SK-N-SH (cell line): ENCODE measurements around the gene DYNLT1. TPM values are rescaled to one million over a fixed set of nuclear protein-coding genes. Genes with fewer than 3 reads are reported as not detected.

Source experiments
- CTCF ChIA-PET: fragments of 300-600, 350-600 bp; formaldehyde crosslinking; extraction: SDS; loops from one replicate; lab custom pipeline; 2021; lab: Yijun Ruan, JAX
- POLR2A ChIA-PET: fragments of 350-600 bp; sonication (Branson Sonifier 250); formaldehyde crosslinking; extraction: SDS; loops from one replicate; lab custom pipeline; 2020; ENCODE audit warnings: antibody characterized with exemption, inconsistent platforms; lab: Yijun Ruan, JAX
- DNase-seq: peaks from one replicate; pipeline ENCODE4 v3.0.0; 2012
- H2AFZ ChIP-seq: fragments of 200-600 bp; sonication (generic); 2 replicates; pipeline ENCODE4 v1.8.1; 2016; ENCODE audit warnings: antibody characterized with exemption, mild to moderate bottlenecking, low read depth
- H3F3A ChIP-seq: fragments of 200-600 bp; sonication (generic); replicated peaks from 2 replicates; pipeline ENCODE3; 2016; ENCODE audit warnings: antibody characterized with exemption, mild to moderate bottlenecking; ENCODE audit not compliant: insufficient read depth
- H3K27ac ChIP-seq, 2 experiments: fragments of 200-500 bp in 1 of 2; fragments of 200-600 bp in 1 of 2; sonication (Bioruptor generic) in 1 of 2; sonication (generic), shearing (Covaris generic) in 1 of 2; 2 replicates each; pipeline versions ENCODE4 v1.5.1 to v1.6.1; 2014 to 2016; ENCODE audit warnings: low read depth in 2 of 2, inconsistent platforms in 1 of 2, low read length in 1 of 2, mild to moderate bottlenecking in 1 of 2, mixed read lengths in 1 of 2
- H3K27me3 ChIP-seq: fragments of 200-600 bp; sonication (generic), shearing (Covaris generic); 2 replicates; pipeline ENCODE4 v1.6.1; 2016; ENCODE audit warnings: mixed run types; ENCODE audit not compliant: insufficient read depth
- H3K36me3 ChIP-seq, 2 experiments: fragments of 200-500 bp in 1 of 2; fragments of 200-600 bp in 1 of 2; sonication (Bioruptor generic) in 1 of 2; sonication (generic) in 1 of 2; replicated peaks in 1 of 2; 2 replicates each; pipeline versions ENCODE3 to v1.5.1; 2014 to 2016; ENCODE audit warnings: low read length in 1 of 2, mild to moderate bottlenecking in 1 of 2; ENCODE audit not compliant: insufficient read depth in 2 of 2, control insufficient read depth in 1 of 2
- H3K4me1 ChIP-seq, 2 experiments: fragments of 200-500 bp in 1 of 2; fragments of 200-600 bp in 1 of 2; sonication (Bioruptor generic) in 1 of 2; sonication (generic), shearing (Covaris generic) in 1 of 2; 2 replicates each; pipeline versions ENCODE4 v1.5.1 to v1.6.1; 2014 to 2016; ENCODE audit warnings: low read depth in 1 of 2, low read length in 1 of 2, mixed run types in 1 of 2; ENCODE audit not compliant: insufficient read depth in 2 of 2, control insufficient read depth in 1 of 2
- H3K4me2 ChIP-seq: fragments of 200-600 bp; sonication (generic), shearing (Covaris generic); 2 replicates; pipeline ENCODE4 v1.6.1; 2017; ENCODE audit warnings: mixed run types
- H3K4me3 ChIP-seq, 2 experiments: fragments of 200-500 bp in 1 of 2; fragments of 200-600 bp in 1 of 2; sonication (Bioruptor generic) in 1 of 2; sonication (generic), shearing (Covaris generic) in 1 of 2; 2 replicates each; pipeline versions ENCODE4 v1.5.1 to v1.8.1; 2014 to 2016; ENCODE audit warnings: low read depth in 2 of 2, inconsistent platforms in 1 of 2, low read length in 1 of 2, mild to moderate bottlenecking in 1 of 2, mixed read lengths in 1 of 2, moderate library complexity in 1 of 2
- H3K79me2 ChIP-seq: fragments of 200-600 bp; sonication (generic); 2 replicates; pipeline ENCODE4 v1.8.1; 2017; ENCODE audit warnings: mild to moderate bottlenecking; ENCODE audit not compliant: insufficient read depth
- H3K9ac ChIP-seq: fragments of 200-600 bp; sonication (generic); 2 replicates; pipeline ENCODE4 v1.6.1; 2017; ENCODE audit warnings: mixed run types
- H3K9me2 ChIP-seq: fragments of 200-600 bp; sonication (generic); 2 replicates; pipeline ENCODE4 v1.6.1; 2017; ENCODE audit warnings: mixed run types
- H3K9me3 ChIP-seq: fragments of 200-600 bp; sonication (generic); 2 replicates; pipeline ENCODE4 v1.6.1; 2017; ENCODE audit warnings: mixed run types, mild to moderate bottlenecking, moderate library complexity
- H4K20me1 ChIP-seq: fragments of 200-600 bp; sonication (generic); 2 replicates; pipeline ENCODE4 v1.6.1; 2017; ENCODE audit warnings: mild to moderate bottlenecking, mixed run types; ENCODE audit not compliant: insufficient read depth
- CTCF ChIP-seq: fragments of 200-600 bp; sonication (generic); IDR thresholded peaks from 2 replicates; pipeline ENCODE4 v1.6.1; 2017; ENCODE audit warnings: antibody characterized with exemption, mild to moderate bottlenecking, moderate library complexity
- FOSL2 ChIP-seq: IDR thresholded peaks from 2 replicates; pipeline ENCODE4 v1.4.0; 2012; ENCODE audit warnings: low read depth, mild to moderate bottlenecking, moderate library complexity, borderline replicate concordance
- FOXJ3 ChIP-seq: sonication (generic); formaldehyde crosslinking; IDR thresholded peaks from 2 replicates; pipeline ENCODE4 v1.5.1; 2020; ENCODE audit warnings: mild to moderate bottlenecking, missing genetic modification reagents
- IRF3 ChIP-seq: fragments of 150-350 bp; IDR thresholded peaks from 2 replicates; pipeline ENCODE4 v1.6.1; 2016; ENCODE audit warnings: mild to moderate bottlenecking, low read depth, low read length
- RFX5 ChIP-seq: IDR thresholded peaks from 2 replicates; pipeline ENCODE4 v1.6.1; 2012; ENCODE audit warnings: mild to moderate bottlenecking, improper control_type of control experiment, low read length
- RXRA ChIP-seq: IDR thresholded peaks from 2 replicates; pipeline ENCODE4 v1.4.0; 2012; ENCODE audit warnings: low read depth, mild to moderate bottlenecking, borderline replicate concordance
- TAF1 ChIP-seq: IDR thresholded peaks from 2 replicates; pipeline ENCODE4 v1.6.1; 2012; ENCODE audit warnings: low read depth, mild to moderate bottlenecking, low read length, moderate library complexity, borderline replicate concordance
- YY1 ChIP-seq: IDR thresholded peaks from 2 replicates; pipeline ENCODE4 v1.4.0; 2012; ENCODE audit warnings: low read depth, mild to moderate bottlenecking
- ZBTB33 ChIP-seq: IDR thresholded peaks from 2 replicates; pipeline ENCODE4 v1.4.0; 2012; ENCODE audit warnings: low read depth, borderline replicate concordance
- WGBS: methylation state at CpG from one replicate; pipeline ENCODE4 v1.1.6; 2017; ENCODE audit warnings: low lambda C conversion rate; 5-methylcytosine and 5-hydroxymethylcytosine counted together
- polyA plus RNA-seq, 3 experiments: library from polyadenylated mRNA; depleted of rRNA; stranded (reverse); fragments of >200 nt; gene quantifications; 2 replicates each; pipeline ENCODE4 v1.2.3, GENCODE V29; 2012

DYNLT1 gene
- polyA plus RNA-seq, 1 of the 3 experiments (the other 2 are of a cell fraction): 306 TPM

GRCh38 chr6:158644231-158645063 lies at the start of gene DYNLT1 (continued):
- TF ChIP-seq TAF1 (peak; percentile 88), YY1 (peak; percentile 81; the same call in 1 of the 2 replicates), FOSL2 (no peak), ZBTB33 (no peak), CTCF (no peak), FOXJ3 (CRISPR knock-in tag) (no peak), RXRA (peak; percentile 72; the same call in 1 of the 2 replicates)

- H3K9me3 ChIP-seq: no peaks in the 10 kb centered on the region
- H3K27me3 ChIP-seq: no peaks in the 10 kb centered on the region
- H3K4me1 ChIP-seq: no peaks in the 10 kb centered on the region
- H2AFZ ChIP-seq: no peak overlapping the region
- no peak for DNase-seq
- CTCF ChIA-PET: interaction anchor here (1.2 to 3.8 kb wide), 2 partner anchors 284 to 477 kb away, joined by 3 to 11 read pairs; no protein-coding TSS in a partner anchor
- H3K27ac ChIP-seq: no peak overlapping the region
- 63% methylated on average over 1 of the region's 1 CpG for WGBS
- H3K36me3 ChIP-seq: no peaks in the 10 kb centered on the region
- no peak overlapping the region for H3K9ac ChIP-seq
- no peaks in the 10 kb centered on the region for H3K79me2 ChIP-seq
- POLR2A ChIA-PET: no interaction called here
- H3K4me3 ChIP-seq: no peak overlapping the region
- no peaks in the 10 kb centered on the region for H4K20me1 ChIP-seq
- no peaks in the 10 kb centered on the region for H3K9me2 ChIP-seq
- H3F3A ChIP-seq: peaks cover 8% of the 10 kb centered on the region
- no peak overlapping the region for H3K4me2 ChIP-seq
- TF ChIP-seq RFX5: no peak
- TF ChIP-seq IRF3: no peak
Observed at GRCh38 chr6:158688860-158689259, 44.3 kb upstream of the DYNLT1 start.
